ENCODE measurements around the gene RPS10. TPM values are rescaled to one million over a fixed set of nuclear protein-coding genes. Genes with fewer than 3 reads are reported as not detected.
"Not testable (repeated sequence)": the region's sequence is repeated elsewhere in the genome, so short reads cannot be mapped to it uniquely, and the experiment has no call there.

Gene RPS10
- polyA plus RNA-seq, 12 donors = 861 to 1,651 (median 1,510) TPM; not detected in 1

DNA sequence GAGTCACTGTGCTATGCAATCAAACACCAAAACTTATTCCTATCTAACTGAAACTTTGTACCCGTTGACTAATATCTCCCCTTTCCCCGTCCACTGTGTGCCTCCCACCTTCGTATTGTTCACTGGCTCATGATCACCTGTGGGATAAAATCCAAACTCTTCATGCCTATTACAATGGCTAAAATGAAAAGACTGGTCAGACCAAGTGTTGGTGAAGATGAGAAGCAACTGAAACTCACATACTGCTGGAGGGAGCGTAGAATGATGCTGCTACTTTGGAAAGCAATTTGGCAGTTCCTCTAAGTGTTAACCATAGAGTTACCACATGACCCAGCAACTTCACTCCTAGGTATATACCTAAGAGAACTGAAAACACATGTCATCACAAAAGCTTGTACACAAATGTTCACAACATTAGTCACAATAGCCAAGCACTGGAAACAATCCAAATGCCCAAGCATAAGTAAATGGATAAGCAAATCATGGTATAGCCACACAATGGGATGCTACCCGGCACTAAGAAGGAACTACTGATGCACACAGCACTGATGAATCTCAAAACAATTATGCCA, 13.1 kb downstream of the RPS10 start:
- no peak for DNase-seq

DNA sequence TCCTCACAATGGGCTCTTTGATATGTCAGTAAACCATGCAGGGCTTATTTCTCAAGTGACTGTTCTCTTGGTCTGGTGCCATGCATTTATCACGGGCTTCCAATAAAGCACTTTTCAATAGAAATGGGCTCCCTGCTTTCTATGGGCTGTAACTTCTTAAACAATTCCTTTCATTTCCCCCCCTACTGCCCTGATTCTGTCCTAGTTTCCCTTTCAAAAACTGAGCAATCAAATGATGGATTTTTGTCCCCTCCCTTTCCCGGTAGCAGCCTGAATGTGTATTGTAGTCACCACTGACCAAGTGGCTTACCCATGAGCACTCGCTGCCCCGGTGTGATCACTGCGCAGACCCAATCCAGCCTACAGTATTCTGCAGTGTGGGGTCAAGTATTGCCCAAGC, 13.9 kb downstream of the RPS10 start:
- no peak for DNase-seq

DNA sequence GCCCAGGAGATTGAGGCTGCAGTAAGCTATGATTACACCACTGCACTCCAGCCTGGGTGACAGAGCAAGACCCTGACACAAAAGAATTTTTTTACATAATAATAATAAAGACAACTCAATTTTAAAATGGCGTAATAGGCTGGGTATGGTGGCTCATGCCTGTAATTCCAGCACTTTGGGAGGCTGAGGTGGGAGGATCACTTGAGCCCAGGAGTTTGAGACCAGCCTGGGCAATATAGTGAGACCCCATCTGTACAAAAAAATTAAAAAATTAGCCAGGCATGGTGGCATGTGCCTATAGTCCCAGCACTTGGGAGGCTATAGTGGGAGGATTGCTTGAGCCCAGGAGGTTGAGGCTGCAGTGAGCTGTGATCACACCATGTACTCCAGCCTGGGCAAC, 18.0 kb downstream of the RPS10 start:
- not testable (repeated sequence) for DNase-seq

DNA sequence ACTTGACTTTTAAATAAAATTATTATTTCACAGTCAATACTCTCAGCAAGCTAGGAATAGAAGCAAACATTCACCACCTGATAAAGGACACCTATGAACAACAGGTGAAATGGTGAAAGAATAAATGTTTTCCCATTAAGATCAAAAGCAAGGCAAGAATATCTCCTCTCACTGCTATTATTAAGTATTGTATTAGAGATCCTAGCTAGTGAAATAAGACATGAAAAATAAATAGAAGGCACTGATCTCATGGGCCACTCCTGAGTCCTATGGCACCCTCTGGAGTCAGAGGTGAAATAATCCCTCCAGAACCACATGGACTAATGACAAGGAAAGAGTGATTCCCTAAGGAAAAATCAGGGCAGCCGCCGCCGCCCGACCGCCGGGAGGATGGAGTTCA, 29.4 kb downstream of the RPS10 start:
- no peak for DNase-seq

DNA sequence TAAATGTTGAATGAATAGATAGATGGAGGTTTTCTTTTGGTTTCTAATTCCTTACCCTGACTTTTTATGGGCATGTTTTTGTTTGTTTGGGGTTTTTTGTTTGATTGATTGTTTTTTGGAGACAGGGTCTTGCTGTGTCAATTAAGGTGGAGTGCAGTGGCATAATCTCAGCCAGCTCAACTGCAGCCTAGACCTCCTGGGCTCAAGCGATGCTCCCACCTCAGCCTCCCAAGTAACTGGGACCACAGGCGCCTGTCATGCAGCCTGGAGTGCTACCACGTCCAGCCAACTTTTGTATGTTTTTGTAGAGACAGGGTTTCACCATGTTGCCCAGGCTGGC, 31.9 kb downstream of the RPS10 start:
- no peak for DNase-seq

DNA sequence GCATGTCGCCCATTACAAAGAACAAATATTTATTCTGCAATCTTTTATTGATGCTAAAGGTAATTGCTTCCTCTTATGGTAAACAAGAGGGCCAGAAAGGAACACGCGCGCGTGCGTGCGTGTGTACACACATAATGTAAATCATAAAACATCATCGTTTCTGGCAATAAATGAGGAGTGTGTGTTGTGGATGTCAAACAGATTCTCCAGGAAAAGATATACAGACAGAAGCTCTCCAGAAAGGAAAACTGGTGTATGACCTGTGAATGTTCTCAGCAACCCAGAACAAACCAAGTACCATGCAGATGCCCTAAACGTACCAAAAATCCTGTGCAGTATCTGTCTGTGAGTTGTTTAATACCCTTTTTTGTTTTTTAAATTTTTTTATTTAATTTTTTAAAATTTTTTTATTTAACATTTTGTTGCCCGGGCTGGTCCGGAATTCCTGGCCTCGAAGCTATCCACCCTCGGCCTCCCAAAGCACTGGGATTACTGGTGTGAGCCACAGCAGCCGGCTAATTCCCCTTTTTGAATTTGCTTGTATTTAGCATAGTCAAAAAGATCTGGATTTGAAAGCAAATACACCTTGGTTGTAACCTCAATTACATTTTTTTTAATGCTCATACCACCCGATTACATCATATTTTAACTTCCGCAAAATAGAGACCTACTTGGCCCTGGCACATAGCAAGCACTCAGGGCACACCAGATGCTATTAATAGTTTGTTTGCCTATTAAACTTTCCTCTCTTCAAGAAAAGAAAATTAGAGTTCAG, 32.5 kb downstream of the RPS10 start:
- DNase-seq = no peak

DNA sequence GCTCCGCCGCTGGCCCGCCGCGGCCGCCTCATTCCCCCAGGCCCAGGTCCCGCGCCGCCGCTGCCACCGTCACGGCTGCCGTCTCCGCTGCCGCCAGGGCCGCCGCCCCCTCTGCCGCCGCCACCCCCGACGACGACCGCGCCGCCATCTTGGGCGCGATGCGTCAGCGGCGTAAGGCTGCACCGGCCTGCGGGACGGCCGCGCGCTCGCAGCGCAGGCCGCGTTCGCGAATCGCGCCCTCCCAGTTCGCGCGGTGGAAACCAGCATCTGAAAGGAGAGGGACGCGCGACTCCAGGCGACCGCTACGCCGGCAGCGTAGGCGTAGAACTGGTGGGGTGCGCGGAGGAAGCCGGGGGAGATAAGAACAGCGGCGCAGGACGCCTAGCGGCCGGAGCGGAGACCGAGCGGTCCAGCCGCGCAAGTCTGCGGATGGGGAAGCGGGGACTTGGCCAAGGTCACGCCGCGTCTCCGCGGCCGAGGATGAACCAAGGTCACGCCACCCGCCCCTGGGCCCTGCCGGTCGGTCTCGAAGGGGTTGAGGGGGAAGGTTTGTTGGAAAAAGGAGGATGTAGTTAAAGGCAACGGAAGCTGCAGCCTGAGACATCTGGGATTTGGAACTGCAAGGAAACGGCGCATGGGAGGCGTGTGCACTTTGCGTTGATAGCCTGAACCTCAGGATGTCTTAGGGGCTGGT, 33.2 kb downstream of the RPS10 start, which contains the start of gene NUDT3:
Gene NUDT3 (minus strand): TSS at position 173 of the 694 bp plus-strand sequence. CDS start 307 bp downstream, outside the sequence.
- DNase-seq = peak; percentile 99

DNA sequence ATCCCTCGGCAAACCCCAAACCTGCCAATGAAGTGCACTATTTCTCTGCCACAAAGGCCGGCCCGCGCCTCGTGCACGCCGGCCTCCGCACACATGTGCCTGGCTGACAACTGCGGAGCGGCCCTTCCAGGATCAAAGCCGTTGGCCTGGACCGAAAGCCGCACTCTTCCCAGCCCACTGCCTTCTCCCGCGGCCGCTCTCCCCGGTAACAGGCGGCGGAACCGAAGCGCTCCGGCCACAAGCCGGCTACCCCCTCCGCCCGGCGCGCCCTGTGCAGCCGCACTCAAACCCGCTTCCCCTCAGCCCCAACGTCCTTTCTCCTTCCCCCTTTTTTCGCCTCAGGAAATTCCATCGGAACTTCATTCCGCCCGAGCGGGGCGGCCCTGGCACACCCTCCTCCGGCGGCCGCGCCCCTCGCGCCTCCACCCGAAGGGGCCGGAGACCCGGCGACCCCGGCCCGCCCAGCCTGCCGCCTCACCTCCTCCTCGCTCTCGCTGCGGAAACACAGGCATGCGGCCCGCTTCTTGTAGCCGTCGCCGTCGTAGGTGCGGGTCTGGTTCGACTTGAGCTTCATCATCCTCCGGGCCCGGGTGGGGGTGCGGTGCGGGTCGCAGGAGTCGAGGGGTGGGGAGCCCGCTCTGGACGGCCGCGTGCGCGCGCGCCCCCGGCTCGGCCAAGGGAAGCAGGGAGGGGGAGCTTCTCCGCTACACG, 33.9 kb downstream of the RPS10 start:
- DNase-seq = peak; percentile 58

DNA sequence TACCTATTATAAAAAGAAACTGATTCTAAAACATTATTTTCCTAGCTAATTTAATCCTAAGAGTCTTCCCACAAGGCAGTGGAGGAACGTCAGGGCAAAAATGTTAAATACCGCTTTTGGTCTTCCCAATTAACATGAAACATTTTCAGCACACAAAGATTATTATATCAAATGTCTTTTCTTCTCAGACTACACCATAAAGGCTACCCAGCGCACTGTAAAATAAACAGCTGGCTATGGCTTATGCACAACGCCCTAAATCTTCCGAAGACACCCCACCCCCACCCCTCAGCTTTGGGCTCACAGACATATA, 34.4 kb downstream of the RPS10 start:
- no peak for DNase-seq

DNA sequence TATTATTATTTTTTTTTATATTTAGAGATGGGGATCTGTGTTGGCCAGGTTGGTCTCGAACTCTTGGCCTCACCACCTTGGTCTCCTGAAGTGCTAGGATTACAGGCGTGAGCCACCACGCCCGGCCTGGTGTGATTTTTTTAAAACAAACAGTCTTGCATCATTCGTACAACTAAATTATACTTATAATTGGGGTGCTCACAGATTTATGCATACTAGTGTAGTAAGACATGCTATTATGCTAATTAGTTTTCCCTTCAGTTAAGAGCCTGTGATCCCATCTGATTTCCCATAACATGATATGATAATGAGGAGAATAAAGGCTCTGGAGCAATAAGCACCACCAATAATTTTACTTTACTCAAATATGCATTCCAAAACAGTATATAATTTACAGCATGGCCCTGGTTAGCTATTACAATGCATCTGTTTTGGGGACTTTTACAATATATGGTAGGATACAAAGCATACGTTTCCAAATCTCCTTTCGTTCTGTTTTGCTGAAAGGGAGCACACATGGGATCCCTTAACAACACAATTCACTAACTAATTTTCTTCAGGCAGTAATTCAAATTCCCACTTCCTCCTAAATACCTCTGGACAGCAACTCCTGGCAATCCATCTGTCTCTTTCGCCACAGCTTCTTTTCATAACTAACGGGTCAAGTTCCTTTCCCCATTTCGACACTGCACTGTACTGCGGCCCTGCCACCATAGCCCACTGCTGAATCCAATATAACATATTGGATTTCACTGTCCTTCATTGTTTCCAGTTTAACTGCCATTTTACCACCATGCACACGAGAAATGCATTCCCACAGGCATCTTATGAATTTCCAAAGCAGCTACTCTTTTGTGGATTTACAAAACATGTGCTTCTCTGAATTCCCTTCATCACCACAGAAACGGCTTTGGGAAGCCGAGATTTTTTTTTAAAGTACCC, 35.1 kb downstream of the RPS10 start:
- peak; percentile 58 for DNase-seq

DNA sequence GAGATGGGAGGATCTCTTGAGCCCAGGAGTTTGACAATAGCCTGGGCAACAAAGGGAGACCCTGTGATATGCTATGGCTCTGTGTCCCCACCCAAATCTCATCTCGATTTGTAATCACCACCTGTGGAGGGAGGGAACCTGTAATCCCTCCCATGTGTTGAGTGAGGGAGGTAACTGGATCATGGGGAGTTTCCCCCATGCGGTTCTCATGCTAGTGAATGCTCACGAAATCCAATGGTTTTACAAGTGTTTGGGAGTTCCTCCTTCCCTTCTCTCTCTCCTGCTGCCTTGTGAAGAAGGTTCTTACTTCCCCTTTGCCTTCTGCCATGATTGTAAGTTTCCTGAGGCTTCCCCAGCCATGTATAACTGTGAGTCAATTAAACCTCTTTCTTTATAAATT, 36.8 kb downstream of the RPS10 start:
- DNase-seq = no peak

DNA sequence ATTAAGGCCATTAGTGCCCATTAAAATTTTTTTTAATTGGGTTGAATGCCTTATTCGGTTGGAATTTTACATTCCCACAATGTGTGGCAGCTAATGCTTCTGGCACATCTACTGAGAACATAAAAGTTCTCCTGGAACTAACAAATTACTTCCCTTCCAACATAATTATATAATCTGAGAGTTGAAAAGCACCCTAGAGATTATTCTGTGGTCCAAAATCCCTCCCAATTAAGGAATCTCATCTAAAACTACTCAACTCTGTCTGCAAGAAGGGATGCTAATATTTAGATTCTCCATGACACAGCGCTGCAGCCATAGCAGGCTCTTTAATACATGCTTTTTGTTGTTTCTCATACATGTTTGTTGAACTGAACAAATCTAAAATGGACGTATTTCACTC, 37.4 kb downstream of the RPS10 start:
- no peak for DNase-seq

DNA sequence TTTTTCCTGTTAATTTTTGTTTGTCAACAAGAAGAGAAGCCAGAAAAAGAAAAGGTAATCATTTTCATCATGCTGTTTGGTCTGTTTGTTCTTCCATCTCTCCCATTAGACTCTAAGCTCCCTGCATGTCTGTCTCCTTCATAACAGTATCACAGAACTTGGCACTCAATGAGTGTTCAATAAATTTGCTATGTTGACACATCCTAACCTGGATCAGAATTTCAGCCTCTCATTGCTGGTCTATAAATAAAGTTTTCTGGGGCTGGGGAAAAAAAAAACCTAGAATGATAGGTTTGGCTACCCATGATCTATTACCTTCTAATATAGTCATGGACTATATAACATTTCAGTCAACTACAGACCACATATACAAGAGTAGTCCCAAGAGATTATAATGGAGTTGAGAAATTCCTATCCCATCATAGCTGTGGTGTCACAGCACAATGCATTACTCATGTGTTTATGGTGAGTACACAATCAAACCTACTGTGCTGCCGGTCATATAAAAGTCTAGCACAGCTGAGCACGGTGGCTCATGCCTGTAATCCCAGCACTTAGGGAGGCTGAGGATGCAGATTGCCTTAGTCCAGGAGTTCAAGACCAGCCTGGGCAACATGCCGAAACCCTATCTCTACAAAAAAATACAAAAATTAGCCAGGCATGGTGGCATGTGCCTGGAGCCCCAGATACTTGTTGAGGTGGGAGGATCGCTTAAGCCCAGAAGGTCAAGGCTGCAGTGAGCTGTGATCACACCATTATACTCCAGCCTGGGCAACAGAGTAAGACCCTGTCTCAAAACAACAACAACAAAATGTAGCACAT, 39.3 kb downstream of the RPS10 start:
- DNase-seq = no peak

DNA sequence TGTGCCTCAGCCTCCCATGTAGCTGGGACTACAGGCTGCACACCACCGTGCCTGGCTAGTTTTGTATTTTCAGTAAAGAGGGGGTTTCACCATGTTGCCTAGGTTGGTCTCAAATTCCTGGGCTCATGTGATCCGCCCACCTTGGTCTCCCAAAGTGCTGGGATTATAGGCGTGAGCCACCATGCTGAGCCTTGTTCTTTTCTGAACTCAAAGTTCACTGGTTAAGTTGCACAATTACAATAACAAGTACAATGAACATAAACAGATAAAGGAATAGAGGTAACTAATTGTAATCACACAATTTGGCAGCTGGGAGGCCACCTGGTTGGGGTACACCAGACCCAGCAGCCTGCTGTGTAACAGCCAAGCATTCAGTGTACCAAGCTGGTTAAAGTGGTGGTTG, 40.1 kb downstream of the RPS10 start:
- no peak for DNase-seq

DNA sequence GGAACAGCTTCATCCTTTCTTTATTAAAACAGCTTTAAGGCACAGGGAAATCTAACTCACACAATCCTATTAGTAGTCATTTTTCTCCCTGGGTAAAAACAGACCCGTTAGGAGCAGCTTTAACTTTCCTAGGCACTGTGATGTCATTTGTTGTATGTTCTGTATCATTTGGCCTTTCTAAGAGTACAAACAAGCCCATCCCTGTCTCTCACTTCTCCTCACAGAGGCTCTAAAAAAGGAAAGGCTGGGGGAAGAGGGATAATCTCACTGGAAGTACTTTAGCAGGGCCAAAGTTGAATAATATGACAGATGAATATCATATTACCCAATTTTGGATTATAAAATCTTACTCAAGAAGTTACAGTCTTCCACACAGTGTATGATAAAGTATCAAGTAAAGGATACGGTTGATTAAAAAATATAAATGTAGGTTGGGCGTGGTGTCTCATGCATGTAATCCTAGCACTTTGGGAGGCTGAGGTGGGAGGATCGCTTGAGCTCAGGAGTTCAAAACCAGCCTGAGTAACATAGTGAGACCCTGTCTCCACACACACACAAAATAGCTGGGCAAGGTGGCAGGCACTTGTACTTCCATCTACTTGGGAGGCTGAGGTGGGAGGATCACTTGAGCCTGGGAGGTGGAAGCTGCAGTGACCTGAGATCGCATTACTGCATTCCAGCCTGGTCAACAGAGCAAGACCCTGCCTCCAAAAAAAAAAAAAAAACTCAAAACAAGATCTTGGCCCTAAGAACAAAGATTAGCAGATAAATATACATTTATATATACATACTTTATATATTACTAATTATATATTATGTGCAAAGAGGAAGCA, 41.3 kb downstream of the RPS10 start:
- DNase-seq = no peak

DNA sequence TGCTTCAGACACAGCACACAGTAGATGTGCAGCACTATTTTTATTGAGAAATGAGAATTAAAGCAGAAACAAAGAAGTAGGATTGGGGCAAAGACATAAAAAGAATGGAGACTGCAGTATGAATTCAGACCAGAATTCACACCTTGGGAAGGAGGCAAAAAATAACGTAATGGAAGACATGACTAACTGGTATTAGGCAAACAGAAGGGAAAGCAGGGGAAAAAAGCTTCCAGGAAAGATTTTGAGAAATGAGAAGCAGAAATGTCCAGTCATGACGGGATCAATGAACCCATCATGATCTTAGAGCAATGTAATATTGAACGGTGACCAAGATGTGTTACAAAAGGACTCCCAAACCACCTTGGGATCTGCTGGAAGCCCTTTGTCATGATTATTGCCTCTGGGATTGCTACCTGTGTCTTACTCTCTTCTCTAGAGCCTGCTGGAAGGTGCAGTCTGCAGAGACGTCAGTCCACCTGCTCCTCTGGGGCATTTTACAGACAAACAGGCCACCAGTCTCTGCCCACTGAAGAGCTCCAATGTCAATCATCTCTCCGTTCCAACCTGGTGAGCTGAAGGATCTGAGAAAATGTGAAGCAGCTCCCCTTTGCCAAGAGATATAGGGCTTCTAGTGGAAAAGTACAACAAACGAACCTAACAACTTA, 42.1 kb downstream of the RPS10 start:
- DNase-seq = no peak

DNA sequence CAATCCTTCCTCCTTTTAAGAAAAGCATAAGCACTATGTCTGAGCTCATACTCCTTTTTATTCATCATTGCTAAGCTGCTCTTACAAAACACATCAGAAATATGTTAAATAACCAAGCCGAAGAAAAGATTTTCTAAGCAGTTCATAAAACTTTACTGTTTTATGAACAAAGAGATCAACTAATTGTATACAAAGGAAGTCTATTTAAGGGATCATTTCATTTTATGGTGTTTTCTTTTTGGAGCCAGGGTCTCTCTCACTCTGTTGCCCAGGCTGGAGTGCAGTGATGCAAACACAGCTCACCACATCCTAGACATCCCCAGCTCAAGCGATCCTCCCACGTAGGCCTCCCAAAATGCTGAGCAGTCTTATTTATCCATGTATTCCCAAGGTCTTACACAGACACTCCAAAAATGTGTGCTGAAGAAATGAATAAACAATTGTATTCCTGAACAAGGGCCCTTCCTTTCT, 42.7 kb downstream of the RPS10 start:
- DNase-seq = no peak

DNA sequence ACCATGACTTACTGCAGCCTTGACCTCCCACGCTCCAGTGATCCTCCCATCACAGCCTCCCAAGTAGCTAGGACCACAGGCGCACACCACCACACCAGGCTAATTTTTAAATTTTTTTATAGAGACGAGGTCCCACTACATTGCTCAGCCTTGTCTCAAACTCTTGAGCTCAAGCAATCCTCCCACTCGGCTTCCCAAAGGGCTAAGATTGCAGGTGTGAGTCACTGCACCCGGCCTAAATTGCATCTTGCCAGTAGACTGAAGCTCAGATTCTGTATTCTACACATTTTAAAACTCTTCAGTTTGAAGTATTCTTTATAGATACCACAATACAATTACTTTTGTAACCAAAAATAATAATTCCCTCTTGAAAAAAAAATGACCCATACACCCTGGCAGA, 44.8 kb downstream of the RPS10 start:
- DNase-seq = no peak

DNA sequence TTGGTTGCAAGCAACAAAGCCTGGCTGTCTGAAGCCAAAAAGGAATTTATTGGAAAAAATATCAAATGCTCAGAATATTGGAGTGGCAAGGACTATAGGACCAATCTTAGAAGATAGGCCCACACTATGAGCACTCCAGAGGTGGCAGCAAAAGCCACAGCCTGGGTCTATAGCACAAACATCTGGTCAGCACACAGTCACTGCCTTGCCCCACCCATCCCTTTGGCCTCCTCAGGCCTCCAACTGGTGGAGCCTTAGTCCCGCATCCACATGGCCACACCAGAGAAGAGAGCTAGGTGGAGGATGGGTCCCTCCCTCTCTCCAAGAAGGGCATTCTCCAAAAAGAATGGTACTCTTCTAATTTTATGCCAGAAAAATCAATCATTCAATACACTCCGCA, 47.4 kb downstream of the RPS10 start:
- DNase-seq = no peak

All from muscle of arm (tissue), 12 donors.